Sciatic nerve (tissue), 2 donors: ENCODE data around the gene TUBB2A. TPM values are rescaled to one million over a fixed set of nuclear protein-coding genes. Genes with fewer than 3 reads are reported as not detected.

Source experiments
- ATAC-seq: fragments of 200-7000 bp; cut with Tn5 transposase; one replicate; pipeline ENCODE4 v1.9.1; 2020; ENCODE audit warnings: mild to moderate bottlenecking, moderate library complexity
- DNase-seq: peaks from one replicate; pipeline ENCODE4 v3.0.0-alpha.2; 2020; ENCODE audit warnings: low spot score
- intact Hi-C: fragments of 100-400 bp; cut with DNase I; formaldehyde crosslinking; loops from one replicate; pipeline ENCODE4 v1.14.2; 2022
- total RNA-seq: library from RNA; stranded (reverse); fragmentation: NEBNext Ultra II Directional; extraction: Animal tissue kit (Norgen Biotek cat#: 25700); gene quantifications from one replicate; pipeline ENCODE4 v1.2.1, GENCODE V29; 2021
- donor health status: DM: no; HTN: no; CAD: no.
- donor health status: DM: no; HTN: no; CAD: no.

The TUBB2A gene
- total RNA-seq, 1 donor from 2014 or later, result 53.1 TPM

DNA sequence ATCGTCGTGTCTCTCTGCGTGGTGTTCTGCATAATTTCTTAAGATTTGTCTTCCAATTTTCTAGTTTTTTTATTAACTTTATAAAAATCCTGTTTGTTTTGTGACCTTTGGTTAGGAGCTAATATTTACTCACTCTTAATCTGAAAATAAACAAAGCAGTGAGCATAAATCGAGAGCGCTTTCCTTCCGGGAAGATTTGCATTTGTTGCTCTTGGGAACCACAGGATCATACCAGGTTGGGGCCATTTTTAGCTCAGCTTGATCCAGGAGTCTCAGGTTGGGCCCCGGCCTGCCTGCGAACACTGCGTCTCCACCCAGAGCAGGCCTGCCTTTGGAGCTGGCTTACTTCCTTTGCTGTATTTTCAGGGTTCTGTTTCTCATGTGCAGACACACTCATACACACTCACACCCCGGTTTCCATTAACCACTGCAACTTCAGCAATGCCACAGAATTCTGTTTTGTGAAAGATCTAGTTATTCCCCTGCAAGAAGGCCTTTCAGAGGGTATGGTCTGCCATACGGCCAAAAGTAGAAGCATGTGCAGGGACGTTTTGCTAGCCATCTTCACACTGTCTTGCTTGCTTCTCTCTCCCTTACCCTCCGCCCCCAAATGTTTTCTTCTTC is 21.6 kb downstream of the TUBB2A start:
- ATAC-seq (no peak), DNase-seq (no peak)
- intact Hi-C loops, result no loop called here

DNA sequence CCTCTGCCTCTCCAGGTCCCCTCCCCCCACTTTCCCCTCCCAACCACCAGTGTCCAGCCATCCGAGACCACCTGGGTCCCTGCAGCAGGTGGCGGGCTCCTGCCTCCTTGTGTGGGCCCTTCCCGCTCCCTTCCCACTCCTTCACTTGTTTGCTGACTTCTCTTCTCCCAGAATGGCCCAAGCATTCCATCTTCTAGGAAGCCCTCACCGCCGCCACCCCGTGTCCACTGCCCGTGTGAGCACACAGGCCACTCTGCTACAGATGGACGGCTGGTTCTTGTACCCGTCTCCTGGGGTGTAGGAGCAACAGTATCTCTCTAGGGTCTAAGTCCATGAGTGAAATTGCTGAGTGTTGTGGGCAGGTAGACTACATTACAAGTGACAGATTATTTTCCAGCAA is 23.8 kb downstream of the TUBB2A start:
- DNase-seq (no peak), ATAC-seq (no peak)
- intact Hi-C loops, result no loop called here

DNA sequence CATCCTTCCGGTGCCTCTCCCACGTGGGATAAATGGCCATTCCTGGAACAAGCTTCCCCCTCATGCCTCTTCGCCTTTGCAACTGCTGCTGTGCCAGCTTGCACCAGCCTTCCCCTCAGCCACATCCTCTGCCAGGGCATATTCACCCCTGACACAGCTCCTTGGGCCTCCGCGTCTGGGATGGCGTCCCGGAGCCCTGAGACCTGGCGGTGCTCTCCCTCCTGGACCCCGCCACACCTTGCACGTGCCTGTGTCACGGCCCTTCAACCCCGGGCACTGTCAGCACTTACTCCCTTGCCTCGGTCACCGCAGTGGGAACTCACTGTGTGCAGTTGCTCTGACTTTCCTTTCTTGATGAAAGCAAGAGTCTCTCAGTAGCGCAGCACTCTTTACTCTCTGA is 25.6 kb downstream of the TUBB2A start:
- intact Hi-C loops, result no loop called here
- DNase-seq, result no peak

DNA sequence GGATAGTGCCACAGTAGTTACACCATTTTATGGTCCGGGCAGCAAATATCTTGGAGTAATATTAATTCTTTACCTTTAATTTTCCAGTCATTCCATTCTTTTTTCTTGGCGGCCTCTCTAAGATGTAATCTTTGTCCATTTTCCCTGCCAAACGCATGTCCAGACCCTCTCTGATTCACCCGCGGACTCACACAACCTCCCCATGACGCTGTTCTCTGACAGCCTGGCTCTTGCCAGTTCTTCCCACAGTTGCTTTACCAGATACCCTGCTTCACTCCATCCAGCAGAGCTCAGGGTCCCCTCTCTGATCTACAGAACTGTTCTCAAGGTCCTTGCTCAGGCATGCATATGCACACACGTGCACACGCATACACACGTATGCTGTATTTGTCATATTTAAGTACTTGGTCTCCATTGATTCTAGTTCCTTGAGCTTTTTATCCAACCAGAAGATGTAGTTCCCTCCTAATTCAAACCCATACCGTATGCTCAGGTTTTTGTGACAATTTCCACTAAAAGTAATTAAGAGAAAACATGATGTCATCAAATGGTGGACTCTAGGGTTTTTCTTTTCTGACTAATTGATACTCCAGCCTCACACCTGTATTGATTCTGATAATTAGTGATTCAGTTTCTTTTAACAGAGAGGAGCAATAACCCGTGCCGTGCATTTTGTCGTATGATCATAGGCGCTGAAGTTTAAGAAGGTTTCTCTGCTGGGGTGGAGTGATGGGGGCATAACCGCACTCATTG is 28.8 kb downstream of the TUBB2A start:
- no peak for DNase-seq
- intact Hi-C loops, result loop anchor here (10.0 kb wide), 1 partner anchor 606 kb away; no protein-coding TSS in a partner anchor
- ATAC-seq, result no peak

More for the DNA sequence above, 25.6 kb downstream of the TUBB2A start:
- no peak for ATAC-seq

DNA sequence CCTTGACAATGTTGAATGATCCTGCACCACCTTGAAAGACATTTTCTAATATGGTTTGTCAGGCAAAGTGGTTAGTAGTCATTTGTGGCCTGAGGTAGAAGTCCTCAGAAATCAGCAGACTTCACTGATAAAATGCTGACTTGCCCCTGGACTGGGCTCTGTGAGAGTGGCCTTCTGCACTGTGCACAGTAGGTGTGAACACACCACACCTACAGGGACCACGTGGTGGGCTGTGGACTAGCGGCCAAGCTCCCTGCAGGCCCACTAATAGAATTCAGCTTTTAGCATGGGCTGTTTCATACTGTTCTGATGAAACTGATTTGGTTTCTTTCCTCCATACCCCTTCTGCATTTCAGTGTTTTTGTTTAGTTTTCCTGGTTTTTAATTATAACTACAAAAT is 31.5 kb downstream of the TUBB2A start:
- intact Hi-C loops, result loop anchor here (10.0 kb wide), 1 partner anchor 609 kb away; no protein-coding TSS in a partner anchor
- ATAC-seq (no peak), DNase-seq (no peak)

GRCh38 chr6:3124667-3125066 is 32.7 kb downstream of the TUBB2A start:
- ATAC-seq, result no peak
- intact Hi-C loops, result loop anchor here (5.0 to 10.0 kb wide), 2 partner anchors 133 to 610 kb away; partner anchors contain the start of gene PSMG4
- DNase-seq, result no peak

DNA sequence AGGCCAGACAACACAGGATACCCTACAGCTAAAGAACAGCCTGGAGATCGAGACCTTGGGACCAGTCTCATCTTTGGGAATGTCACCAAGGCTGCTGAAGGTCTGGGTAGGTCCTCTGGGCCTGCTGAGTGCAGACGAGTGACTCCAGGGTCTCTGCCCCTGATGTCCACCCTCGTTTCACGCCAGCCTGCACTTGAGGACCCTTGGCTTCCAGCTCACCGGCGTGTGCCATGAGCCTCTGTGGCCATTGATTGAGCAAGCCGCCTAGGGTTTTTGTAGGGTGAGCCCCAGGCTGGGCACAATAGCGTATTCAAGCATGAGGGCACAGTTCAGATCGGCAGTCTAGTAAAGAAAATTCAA is 34.5 kb downstream of the TUBB2A start:
- ATAC-seq, result no peak
- intact Hi-C loops, result loop anchor here (5.0 to 10.0 kb wide), 2 partner anchors 134 to 612 kb away; partner anchors contain the start of gene PSMG4
- no peak for DNase-seq

DNA sequence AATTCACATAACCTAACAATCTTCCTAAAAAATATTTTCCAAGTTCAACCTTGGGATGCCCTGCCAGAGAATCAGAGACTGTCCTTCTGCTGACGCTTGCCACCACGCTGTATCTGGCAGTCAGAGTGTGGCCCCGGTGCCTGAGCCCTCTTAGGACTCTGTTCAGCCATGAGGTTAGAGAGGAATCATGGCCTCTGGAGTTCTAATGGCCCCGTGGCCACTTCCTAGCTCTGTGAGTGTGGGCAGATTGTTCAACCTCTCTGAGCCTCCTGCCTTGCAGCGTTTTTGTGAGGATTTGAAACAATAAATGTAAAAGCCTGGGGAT is 36.6 kb downstream of the TUBB2A start:
- no peak for ATAC-seq
- no peak for DNase-seq
- intact Hi-C loops, result loop anchor here (5.0 to 10.0 kb wide), 2 partner anchors 137 to 614 kb away; partner anchors contain the start of gene PSMG4

DNA sequence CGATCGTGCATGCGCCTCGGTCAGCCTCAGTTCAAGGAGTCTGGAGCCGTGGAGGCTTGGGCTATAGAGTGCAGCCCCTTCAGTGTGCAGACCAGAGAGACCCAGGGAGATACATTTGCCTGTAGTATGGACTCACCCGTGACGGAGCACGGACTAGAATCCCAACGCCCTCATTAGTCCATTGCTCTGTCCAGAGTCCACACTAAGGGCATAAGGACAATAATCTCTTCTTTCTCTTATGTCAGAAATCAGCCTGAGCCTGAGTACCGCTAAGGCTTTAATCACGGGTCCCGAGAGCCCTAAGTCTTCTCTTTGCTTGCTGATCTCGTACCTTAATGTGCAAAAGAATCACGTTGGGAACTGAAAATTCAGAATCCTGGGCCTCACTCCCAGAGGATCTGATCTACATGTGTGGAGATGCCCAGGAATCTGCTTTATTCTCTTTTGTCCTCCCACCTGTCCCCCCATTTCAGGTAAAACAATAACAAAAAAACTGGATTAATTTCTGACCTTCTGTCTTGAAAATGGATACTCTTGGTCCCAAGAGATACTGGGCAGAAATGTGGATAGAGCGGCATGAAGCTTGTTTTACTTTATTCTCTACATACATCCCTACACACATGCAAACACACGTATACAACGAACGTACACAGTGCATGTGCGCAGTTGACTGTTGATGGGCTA is 38.2 kb downstream of the TUBB2A start:
- ATAC-seq (peak; percentile 11), DNase-seq (no peak)
- intact Hi-C loops, result no loop called here

GRCh38 chr6:3118353-3119039 is 38.8 kb downstream of the TUBB2A start, which contains the start of gene BPHL:
TSS of gene BPHL (plus strand) at chr6:3118711. CDS start at chr6:3118741, 30 bp downstream.
- peak; percentile 99 for ATAC-seq
- intact Hi-C loops, result no loop called here
- DNase-seq, result peak; percentile 100

DNA sequence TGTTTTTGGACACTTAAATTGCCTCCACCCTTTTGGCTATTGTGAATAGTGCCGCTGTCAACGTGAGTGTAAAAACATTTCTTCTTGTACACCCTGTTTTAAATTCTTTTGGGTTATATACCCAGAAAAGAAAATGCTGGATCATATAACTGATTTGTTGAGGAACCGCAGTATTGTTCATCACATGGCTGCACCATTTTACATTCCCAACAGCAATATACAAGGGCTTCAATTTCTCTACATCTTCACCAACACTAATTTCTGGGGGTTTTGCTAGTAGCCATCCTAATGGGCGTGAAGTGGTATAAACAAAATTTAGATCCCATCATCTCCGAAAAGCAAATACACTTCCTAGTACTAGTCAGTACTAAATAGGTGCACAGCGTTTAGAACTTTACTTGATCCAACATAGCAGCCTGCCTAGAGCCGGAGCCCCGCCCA is 39.4 kb downstream of the TUBB2A start:
- DNase-seq (no peak), ATAC-seq (no peak)
- intact Hi-C loops, result no loop called here

- no peak for ATAC-seq
- intact Hi-C loops, result no loop called here
- DNase-seq, result no peak
Observed at GRCh38 chr6:3114377-3114776, 43.0 kb downstream of the TUBB2A start.

DNA sequence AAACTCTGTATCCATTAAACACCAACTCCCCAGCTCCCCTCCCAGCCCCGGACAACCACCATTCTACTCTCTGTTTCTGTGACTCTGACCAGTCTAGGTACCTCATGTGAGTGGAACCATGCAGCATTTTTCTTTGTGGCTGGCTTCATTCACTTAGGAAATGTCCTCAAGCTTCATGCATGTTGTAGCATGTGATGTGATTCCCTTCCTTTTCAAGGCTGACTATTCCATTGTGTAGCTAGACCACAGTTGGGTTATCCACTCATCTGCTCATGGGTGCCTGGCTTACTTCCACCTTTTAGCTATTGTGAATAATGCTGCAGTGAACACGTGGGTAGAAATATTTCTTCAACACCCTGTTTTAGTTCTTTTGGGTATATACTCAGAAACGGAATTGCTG is 47.6 kb downstream of the TUBB2A start:
- intact Hi-C loops, result no loop called here
- no peak for ATAC-seq
- no peak for DNase-seq

DNA sequence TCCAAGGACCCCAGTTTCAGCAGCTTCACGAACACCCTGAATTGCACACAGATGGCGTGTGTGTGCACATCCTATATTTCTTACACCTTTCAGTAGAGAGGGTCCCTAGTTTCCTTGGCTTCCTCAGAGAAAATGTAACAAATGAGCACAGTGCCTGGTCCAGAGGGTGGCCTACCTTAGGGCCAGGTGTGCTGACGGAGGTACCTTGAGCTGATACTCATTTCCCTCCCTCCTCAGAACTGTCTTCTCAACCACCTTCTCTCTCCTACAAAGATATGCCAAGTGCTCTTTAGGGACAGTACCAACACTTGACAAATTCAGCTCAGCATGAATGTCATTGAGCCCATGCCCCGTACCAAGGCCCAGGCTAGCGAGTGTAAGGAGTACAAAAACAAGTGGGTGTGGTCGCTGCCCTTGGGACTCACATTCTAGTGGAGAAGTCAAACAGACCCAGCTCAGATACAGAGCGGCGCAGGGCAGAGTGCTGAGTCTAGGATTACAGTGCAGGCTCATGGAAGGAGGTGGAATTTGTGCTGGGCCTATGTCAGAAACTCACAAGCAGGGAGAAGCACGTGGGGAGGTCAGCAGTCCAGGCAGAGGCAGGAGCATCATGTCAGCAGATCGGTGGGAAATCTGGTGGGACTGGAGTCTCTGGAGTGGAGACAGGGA is 48.5 kb downstream of the TUBB2A start:
- DNase-seq (no peak), ATAC-seq (peak; percentile 71)
- intact Hi-C loops, result no loop called here

Other genes starting within 250 kb of the TUBB2A start
- gene SERPINB6, start 186.0 kb downstream of the TUBB2A start, total RNA-seq, result 122 TPM
- 30.1 TPM for gene NQO2, start 157.7 kb downstream of the TUBB2A start, total RNA-seq
- 25.9 TPM for gene RIPK1, start 89.0 kb downstream of the TUBB2A start, total RNA-seq
- gene BPHL, start 38.8 kb downstream of the TUBB2A start, total RNA-seq, result 15.7 TPM
- 39.4 TPM for gene TUBB2B, start 70.1 kb upstream of the TUBB2A start, total RNA-seq
- gene PSMG4, start 101.4 kb upstream of the TUBB2A start, total RNA-seq, result 21.2 TPM